Measurements from ENCODE around the gene ATP5ME.

The ATP5ME gene

DNA sequence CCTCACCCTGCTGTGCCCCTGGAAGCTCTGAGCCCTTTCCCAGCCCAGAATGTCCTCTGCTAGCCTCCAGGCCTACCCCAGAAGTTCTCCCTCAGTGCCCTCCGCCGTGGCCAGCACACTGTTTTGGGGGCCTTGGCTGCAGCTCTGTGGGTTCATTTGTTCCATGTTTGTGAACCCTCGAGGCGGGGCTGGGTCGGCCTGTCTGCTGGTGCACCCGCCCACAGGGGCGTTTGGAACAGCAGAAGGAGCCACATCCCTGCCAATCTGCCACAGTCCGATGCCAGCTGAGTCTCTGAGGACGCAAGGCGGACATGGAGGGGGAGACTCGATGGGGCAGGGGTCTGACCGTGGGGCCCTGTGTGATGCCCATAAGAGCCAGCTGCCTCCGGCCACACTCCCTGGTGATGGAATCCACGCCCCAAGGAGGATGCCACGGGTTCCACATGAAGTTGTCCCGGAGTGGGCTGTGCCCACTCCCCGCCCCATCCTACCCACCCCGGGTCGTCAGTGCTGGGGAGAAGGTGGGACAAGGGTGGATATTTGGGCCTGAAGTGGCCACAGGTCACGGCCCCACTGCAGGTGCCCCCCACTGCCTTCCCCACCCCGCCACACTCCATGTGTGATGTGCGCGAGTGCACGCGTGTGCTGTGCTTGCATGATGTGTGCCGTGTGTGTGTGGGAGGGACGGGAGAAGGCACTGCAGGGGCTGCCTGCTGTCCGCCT lies 7.1 kb downstream of the ATP5ME start:
- DNase-seq, result no peak

DNA sequence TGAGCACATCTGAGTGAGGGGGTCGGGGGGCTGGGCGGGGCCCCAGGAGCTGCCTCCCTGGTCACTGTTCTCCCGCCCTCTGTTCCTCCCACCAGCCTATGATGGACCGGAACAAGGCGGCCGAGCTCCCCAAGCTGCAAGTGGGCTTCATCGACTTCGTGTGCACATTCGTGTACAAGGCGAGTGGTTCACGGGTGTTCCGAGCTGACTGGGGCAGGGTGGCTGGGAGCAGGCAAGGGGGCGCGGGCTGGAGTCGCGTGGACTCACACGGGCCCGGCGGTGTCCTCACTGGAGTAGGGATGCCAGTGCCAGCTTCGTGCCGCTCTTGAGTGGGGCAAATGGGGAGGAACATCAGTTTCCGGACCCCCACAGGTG lies 7.7 kb downstream of the ATP5ME start:
- no peak for DNase-seq

DNA sequence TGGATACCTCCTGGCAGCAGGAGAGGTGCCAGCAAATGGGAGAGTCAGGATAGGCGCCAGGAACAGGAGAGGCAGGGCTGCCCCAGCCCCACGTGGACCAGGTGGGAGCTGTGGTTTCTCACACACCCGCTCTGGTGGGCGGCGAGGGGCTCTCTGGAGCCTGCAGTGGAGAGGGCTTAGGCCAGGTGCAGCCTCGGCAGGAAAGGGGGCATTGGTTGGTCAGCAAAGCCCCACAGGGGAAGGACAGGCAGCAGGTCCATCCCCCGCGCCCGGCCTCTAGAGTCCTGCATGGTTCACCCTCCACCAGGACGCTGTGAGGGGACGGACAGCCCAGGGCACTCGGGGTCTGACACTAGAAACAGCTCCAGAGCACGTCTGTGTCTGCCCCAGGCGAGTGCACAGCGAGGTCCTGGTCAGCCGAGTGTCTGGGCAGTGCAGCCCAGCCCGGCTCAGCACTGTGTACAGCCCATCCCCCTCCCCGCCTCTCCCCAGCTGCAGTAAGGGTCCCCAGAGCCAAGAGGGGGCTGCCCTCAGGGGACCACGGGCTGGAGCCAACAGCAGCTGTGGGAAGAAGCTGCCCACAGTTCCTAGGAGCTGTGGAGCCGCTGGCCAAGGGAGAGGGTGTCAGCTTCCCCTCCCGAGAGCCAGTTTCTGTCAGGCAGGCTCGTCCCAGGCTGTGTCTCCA lies 8.2 kb downstream of the ATP5ME start:
- no peak for DNase-seq

DNA sequence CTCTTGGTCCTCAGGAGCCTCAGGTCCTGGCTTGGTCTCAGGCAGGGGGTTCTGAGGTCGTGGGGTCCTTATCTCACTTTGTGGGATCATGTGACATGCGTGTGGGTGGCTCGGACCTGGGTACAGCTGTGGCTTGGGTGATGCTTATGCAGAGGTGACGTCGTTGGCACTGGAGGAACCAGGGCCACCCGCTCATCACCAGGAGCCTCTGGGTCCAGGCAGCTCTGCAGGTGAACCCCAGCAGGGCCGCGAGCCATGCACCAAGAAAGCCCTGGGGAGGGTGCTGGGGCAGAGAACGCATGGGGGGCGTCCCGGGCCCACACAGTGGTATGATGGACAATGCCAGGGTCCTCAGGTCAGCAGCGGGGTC lies 8.7 kb downstream of the ATP5ME start:
- no peak for DNase-seq

DNA sequence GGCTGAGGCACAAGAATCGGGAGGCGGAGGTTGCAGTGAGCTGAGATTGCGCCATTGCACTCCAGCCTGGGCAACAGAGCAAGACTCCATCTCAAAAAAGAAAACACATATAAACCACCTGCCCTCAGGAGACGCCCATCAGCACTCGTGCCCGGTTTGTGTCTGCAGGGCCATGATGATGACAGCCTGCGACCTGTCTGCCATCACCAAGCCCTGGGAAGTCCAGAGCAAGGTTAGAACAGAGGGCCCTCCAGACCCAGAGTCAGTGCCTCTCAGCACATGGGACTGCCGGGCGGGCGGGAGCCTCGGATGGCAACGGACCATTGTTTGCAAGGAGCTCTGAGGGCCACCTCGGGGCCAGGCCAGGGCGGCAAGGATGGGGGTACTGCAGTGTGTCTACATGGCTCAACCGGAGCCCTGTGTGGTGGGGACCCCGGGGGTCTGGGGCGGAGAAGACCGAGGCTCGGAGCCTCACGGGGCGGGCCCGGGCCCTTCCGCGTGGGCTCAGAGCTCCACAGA lies 9.3 kb downstream of the ATP5ME start:
- DNase-seq, result no peak

DNA sequence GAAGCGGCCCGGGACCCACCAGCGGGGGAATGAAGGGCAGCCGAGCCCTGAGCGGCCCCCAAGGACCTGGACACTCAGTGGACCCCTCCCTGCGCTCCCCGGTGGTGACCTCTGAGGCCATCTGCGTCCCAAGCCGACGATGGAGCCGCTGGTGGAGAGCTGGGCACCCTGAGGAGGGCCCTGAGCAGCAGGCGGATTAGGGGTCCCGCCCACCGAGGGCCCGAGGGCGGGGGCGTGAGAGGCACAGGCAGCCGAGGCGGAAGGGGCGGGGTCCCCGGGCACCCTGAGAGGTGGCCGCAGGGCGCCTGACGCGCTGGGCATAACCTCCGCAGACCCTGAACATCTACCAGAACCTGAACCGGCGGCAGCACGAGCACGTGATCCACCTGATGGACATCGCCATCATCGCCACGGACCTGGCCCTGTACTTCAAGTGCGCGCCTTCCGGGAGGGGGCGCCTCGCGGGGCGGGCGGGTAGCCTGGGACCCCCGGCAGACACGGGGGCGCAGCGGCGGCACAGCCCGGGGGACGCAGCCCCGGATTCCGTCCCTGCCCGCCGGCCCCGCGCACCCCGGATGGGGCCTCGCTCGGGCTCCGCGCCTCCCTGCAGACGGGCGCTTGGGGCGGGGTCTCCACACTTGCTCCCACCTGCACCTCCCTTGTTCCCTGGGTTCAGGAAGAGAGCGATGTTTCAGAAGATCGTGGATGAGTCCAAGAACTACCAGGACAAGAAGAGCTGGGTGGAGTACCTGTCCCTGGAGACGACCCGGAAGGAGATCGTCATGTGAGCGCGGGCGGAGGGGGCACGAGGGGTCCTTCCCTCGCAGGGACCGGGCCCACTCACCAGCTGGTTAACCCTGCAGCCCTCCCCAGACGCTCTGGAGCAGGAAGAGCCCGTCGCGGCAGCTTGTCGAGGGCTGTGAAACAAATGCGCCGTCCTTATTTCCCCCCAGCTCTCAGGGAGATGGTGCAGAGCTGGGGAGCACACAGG lies 10.3 kb downstream of the ATP5ME start:
- DNase-seq, result no peak

DNA sequence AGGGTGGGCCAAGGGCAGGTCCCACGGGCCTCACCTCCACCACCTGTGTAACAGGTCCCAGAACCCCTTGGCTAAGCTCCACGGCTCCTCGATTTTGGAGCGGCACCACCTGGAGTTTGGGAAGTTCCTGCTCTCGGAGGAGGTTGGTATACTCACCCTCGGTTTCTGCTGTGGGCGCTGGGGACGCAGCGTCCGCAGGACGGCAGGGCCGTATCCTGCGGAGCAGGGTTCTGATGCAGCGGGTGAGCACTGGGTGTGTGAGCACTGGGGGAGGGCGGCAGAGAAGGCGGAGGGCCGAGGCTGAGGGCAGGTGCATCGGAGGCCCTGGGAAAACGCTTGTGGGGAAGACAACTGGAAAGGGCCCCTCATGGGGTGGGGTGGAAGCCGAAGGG lies 11.0 kb downstream of the ATP5ME start:
- no peak for DNase-seq

DNA sequence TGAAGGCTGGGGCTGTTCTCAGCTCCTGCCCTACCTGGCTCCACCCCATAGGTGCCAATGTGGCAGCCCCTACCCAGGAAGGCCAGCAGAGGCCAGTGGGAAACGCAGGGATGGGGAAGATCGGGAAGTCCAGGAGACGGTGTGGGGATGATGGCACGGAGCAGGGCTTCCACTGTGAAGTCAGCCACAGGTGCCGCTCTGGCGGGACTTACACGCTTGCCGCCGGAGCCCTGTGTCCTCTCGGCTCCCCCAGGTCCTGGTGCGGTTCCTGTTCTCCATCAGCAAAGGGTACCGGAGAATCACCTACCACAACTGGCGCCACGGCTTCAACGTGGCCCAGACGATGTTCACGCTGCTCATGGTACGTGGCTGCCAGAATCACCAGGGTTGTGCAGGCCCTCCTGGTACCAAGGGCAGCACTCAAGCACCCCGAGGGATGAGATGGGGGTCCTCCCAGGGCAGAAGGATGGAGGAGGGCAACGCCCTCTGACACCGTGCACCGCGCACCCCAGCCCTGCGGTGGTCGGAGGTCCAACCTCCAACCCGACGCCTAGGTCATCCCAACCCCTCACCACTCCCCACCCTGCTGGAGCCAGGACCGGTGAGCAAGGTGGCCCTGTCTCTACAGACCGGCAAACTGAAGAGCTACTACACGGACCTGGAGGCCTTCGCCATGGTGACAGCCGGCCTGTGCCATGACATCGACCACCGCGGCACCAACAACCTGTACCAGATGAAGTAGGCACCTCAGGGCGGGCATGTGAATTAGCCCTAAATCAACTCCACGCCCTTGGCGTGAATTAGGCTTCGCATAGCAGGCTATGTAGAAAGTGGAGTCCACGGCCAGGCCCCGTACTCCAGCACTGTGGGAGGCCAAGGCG lies 12.0 kb downstream of the ATP5ME start:
- no peak for DNase-seq

DNA sequence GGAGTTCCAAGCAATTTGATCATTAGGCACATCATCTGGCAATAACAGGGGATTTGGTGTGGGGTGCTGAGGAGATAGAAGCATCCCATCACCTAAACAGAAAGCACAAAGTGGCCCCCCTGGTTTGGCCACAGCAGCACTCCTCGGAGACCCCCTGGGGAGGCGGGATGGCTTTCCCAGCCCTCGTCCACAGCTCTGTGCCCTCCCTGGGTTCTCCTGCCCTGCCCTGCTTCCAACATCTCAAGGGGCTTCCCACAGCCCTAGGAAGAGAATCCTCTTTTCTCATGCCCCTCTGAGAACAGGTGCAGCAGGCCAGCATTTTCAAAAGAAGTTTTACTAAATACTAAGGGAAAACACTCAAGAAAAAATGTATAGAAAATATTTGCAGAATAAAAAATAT lies 12.8 kb downstream of the ATP5ME start:
- no peak for DNase-seq

DNA sequence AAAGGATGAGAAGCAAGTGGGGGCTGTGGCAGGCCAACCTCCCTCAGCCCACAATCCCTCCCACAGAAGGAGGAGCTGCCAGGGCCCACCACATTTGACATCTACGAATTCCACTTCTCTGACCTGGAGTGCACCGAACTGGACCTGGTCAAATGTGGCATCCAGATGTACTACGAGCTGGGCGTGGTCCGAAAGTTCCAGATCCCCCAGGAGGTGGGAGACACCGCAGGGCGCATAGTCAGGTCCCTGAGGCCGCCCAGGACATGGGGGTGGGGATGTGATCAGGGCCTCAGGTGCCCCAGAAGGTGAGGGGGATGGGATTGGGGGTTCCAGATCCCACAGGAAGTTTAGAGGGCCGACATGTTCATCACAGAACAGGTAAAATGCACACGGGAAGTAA lies 13.7 kb downstream of the ATP5ME start:
- DNase-seq, result no peak

DNA sequence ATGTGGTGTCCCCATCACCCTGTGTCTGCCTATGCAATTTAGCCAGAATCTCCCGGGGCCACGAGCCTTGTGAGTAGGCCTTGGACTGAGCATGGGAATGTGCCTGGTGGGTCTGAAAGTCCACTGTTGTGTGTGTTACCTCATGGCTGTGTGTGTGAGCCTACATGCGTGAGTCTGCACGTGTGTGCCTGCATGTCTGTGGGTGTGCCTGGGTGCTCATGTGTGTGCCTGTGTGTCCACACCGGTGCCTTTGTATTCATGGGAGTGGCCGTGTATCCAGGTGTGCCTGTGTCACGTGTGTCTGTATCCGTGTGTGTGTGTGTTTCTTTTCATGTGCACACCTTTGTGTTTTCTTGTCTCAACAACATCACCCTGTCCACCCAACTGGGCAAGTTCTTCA lies 14.2 kb downstream of the ATP5ME start:
- no peak for DNase-seq

DNA sequence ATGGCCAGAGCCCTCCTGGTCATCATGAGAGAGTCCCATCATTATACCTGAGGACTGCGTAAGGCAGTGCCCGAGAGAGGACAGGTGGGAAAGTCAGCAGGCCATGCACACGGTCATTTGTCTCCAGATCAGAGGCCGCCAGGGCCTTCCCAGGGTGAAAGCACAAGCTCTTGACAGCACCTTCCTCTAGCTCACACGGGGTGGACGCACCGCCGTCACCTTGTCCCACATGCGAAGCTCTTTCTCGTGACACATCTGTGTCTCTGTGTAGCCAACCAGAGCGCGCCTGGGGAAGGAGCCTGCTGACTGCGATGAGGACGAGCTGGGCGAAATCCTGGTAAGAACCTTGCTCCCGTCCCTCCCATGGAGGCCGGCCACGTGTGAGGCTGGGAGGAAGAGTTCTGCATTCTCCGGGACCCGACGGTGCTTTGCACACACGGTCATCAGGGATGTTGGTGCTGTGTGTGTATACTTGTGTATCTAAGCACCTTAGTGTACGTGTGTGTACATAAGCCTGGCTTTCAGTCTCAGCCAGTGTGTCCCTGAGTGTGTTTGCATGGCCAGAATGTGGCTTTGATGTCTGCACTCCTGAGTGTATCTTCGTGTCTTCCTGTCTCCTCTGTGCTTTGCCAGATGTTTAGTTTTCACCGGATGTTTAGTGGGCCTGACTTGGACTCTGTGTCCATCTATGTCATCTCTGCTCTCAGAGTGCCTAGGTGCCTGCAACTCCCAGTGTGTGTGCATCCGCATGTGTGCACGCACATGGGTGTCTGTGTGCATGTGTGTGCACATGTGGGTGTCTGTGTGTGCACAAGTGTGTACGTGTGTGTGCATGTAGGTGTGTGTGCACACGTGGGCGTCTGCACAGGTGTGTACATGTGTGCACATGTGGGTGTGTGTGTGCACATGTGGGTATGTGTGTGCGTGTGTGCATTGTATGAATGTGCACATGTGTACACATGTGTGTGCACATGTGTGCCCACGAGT lies 15.1 kb downstream of the ATP5ME start:
- DNase-seq, result no peak

DNA sequence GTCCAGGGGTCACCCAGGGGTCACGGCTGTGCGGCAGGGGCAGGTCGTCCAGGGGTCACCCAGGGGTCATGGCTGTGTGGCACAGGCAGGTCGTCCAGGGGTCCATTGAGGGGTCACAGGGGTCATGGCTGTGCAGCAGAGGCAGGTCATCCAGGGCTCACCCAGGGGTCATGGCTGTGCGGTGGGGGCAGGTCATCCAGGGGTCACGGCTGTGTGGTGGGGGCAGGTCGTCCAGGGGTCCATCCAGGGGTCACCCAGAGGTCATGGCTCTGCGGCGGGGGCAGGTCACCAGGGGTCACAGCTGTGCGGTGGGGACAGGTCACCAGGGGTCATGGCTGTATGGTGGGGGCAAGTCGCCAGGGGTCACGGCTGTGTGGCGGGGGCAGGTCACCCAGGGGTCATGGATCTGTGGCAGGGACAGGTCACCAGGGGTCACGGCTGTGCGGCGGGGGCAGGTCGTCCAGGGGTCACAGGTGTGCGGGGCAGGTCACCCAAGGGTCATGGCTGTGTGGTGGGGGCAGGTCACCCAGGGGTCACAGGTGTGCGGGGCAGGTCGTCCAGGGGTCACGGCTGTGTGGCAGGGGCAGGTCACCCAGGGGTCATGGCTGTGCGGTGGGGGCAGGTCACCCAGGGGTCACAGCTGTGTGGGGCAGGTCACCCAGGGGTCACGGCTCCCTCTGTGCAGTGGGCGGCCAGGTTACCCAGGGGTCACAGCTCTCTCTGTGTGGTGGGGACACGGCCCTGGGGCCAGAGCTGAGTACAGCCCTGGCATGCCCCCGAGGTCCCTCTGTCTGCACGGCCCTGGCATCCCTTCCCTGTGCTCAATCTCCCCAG lies 16.0 kb downstream of the ATP5ME start:
- DNase-seq, result no peak

DNA sequence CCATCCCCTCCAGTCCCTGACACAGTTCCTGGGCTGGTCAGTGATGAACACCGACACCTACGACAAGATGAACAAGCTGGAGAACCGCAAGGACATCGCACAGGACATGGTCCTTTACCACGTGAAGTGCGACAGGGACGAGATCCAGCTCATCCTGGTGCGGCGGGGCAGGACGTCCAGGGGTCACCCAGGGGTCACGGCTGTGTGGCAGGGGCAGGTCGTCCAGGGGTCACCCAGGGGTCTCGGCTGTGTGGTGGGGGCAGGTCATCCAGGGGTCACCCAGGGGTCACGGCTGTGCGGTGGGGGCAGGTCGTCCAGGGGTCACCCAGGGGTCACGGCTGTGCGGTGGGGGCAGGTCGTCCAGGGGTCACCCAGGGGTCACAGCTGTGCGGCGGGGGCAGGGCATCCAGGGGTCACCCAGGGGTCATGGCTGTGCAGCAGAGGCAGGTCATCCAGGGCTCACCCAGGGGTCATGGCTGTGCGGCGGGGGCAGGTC lies 16.7 kb downstream of the ATP5ME start:
- DNase-seq, result no peak

DNA sequence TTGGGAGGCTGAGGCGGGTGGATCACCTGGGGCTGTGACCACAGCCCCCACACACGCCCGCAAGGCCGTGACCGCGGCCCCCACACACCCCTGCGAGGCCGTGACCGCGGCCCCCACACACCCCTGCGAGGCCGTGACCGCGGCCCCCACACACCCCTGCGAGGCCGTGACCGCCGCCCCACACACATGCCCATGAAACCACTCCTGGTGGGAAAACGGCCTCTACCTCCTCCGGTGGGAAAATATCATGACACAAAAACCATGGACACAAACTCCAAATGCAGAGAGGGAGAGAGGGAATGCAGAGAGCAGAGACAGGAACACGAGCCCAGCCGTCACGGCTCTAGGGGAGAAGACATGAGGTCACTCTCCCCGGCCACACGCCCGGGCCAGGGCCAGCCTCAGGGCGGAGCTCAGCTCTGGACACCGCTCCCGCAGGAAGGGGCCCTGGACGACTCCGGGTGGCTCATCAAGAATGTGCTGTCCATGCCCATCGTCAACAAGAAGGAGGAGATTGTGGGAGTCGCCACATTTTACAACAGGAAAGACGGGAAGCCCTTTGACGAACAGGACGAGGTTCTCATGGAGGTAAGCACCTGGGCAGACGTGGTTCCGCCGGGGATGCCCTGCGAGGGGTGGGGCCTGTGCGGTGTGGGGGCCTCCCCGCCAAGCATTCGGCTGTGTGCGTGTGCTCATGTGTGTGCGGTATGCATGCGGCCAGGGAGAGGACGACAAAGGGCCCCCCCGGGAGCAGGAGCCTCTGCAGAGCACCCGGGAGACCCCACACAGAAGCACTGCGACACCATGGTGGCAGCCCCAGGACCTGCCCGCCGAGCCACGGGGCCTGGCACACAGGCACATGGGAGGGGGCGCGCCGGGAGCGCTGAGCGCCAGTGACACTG lies 17.4 kb downstream of the ATP5ME start:
- no peak for DNase-seq

DNA sequence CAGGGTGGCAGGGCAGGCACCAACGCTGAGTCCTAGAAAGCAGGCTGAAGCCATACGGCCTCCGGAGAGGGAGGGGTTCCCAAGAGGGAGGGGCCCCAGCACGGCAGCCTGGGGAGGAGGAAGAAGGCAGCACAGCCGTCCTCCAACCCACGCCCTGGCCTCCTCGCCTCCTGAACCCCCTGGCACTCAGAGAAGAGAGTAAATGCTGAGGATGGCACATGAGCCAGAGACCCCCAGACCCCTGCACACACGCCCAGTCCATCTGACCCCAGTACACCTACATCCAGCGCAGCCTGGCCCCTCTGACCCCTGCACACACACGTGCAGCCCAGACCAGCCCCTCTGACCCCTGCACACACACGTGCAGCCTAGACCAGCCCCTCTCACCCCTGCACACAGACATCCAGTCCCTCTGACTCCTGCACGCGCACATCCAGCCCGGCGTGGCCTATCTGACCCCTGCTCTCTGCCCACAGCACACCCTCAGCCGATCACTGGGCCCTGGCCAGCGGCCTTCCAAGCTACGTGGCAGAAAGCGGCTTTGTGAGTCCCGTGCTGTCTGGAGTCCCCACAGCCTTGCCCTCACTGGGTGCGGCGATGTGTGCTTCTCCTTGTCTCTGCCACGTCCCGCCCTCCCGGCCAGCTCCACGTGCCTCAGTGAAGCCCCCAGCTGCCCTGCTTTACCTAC lies 18.5 kb downstream of the ATP5ME start:
- DNase-seq, result no peak

DNA sequence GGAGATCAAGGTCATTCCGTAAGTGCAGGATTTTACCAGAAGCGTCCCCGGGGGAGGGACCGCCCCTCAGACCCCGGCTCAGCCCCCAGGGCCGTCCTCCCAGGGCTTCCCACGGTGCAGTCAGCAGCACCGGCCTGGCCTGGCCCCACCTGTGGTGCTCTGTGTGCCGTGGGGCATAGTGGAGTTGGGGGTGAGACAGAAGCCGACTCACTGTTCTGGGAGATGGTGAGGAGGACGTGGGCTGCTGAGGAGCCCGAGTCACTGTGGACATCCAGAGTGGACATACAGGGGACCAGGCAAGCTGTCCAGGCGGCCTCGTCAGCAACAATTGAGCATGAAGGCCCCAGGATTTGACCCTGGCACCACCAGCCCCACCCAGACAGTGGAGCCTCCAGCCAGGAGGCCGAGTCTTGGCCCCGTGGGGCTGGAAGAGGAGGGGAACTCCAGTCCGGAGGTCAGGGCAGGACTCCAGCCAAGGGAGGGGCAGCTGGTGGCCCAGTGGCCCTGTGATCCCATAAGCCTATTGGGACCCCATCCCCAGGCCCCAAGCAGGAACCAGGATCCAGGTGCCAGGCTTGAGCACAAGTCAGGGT lies 19.1 kb downstream of the ATP5ME start:
- DNase-seq, result no peak

DNA sequence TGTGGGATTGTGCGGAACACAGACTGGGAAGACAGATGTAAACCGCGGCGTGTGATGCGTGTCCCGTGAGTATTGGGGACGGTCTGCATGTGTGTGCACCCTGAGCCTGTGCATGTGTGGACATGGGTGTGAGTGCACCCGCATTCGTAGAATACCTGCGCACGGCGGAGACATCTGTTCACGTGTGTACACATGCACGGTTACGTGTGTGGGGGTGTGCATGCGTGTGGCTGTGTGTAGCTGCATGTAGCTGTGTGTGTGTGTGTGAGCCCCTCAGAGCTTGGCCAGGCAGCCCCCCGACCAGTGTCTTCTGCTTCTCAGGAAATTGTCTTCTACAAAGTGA lies 19.6 kb downstream of the ATP5ME start:
- DNase-seq, result no peak

Measured in NCI-H1436 treated with DMSO at 0.1 percent for 48 hours (cell line).